Type B pancreatic cell (in vitro differentiated cells): ENCODE measurements around the gene PTPRT. TPM values are rescaled to one million over a fixed set of nuclear protein-coding genes. Genes with fewer than 3 reads are reported as not detected.

Experiments used
- DNase-seq: peaks from one replicate; pipeline ENCODE4 v3.0.0; 2021; ENCODE audit warnings: mixed read lengths; ENCODE audit not compliant: unreplicated experiment; ENCODE audit errors: extremely low spot score
- H3K27ac Mint-ChIP-seq: 2 replicates; pipeline ENCODE4 v1.8.0; 2021; ENCODE audit warnings: mild to moderate bottlenecking, mixed read lengths
- H3K27me3 Mint-ChIP-seq: 2 replicates; pipeline ENCODE4 v1.8.0; 2021; ENCODE audit warnings: mixed read lengths
- H3K36me3 Mint-ChIP-seq: 2 replicates; pipeline ENCODE4 v1.8.0; 2021; ENCODE audit warnings: mixed read lengths
- H3K4me1 Mint-ChIP-seq: one replicate; pipeline ENCODE4 v1.8.0; 2021; ENCODE audit warnings: mixed read lengths; ENCODE audit not compliant: unreplicated experiment
- H3K4me3 Mint-ChIP-seq: 2 replicates; pipeline ENCODE4 v1.8.0; 2021; ENCODE audit warnings: mild to moderate bottlenecking, mixed read lengths
- H3K9me3 Mint-ChIP-seq: 2 replicates; pipeline ENCODE4 v1.8.0; 2021; ENCODE audit warnings: mixed read lengths
- total RNA-seq: library from RNA; stranded (reverse); gene quantifications from 2 replicates; pipeline ENCODE4 v1.2.1, GENCODE V29; 2021; ENCODE audit warnings: low replicate concordance
- TF ChIP-seq, protein P1 (sequence below): fragments of 200-600 bp; sonication (generic); conservative IDR thresholded peaks from 2 replicates; pipeline ENCODE4 v1.5.0; 2021; ENCODE audit warnings: antibody characterized with exemption, mild to moderate bottlenecking

The PTPRT gene
- total RNA-seq, 1 donor from 2014 or later, result 7.0 TPM

DNA sequence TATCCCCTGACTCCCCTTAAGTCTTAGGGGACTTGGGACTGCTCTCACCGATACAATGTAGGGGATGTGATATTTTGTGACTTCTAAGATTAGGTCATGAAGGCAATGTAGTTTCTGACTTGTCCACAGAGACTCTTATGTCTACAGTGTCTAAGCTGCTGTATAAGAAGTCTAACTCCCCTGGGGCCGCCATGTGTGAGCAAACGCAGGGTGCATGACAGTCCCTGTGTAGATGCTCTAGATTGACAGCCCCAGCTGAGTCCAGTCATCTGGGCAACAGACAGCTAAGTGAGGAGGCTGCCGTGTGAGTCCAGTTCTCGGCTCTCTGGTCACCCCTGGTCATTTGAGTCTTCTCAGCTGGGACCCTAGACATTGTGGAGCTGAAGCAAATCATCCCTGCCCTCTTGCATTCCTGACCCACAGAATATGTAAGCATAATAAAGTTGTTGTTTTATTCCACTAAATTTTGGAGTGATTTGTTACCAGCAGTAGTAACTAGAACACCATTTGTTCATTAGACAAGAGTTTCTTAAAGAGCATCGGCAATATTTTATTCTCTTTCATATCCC lies 828.2 kb downstream of the PTPRT start:
- H3K27me3 Mint-ChIP-seq, result peaks cover 21% of the 10 kb centered on the region
- no peak overlapping the region for H3K27ac Mint-ChIP-seq
- no peak for DNase-seq
- no peaks in the 10 kb centered on the region for H3K9me3 Mint-ChIP-seq
- TF ChIP-seq, protein P1, sequence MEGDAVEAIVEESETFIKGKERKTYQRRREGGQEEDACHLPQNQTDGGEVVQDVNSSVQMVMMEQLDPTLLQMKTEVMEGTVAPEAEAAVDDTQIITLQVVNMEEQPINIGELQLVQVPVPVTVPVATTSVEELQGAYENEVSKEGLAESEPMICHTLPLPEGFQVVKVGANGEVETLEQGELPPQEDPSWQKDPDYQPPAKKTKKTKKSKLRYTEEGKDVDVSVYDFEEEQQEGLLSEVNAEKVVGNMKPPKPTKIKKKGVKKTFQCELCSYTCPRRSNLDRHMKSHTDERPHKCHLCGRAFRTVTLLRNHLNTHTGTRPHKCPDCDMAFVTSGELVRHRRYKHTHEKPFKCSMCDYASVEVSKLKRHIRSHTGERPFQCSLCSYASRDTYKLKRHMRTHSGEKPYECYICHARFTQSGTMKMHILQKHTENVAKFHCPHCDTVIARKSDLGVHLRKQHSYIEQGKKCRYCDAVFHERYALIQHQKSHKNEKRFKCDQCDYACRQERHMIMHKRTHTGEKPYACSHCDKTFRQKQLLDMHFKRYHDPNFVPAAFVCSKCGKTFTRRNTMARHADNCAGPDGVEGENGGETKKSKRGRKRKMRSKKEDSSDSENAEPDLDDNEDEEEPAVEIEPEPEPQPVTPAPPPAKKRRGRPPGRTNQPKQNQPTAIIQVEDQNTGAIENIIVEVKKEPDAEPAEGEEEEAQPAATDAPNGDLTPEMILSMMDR, result no peak
- no peaks in the 10 kb centered on the region for H3K4me1 Mint-ChIP-seq
- H3K36me3 Mint-ChIP-seq, result no peaks in the 10 kb centered on the region
- H3K4me3 Mint-ChIP-seq, result no peak overlapping the region

DNA sequence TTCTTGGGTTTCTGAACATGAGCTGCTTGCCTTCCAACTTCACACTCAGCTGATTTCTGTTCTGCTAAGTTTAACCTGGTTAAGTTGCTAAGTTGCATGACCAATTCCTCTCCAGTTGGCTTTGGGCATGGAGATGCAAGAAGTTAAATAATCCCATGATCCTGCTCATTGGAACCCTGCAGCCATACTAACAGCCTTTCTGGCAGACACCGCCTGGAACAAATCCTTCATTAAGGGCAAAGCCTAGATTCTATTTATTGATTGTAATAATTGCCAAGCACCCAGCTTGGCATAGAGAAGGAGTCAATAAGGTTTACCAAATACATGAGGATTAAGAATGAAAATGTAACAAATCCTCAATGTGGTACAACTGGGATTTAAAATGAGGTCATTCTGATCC lies 829.1 kb downstream of the PTPRT start:
- H3K4me3 Mint-ChIP-seq, result no peak overlapping the region
- TF ChIP-seq, protein P1, result no peak

DNA sequence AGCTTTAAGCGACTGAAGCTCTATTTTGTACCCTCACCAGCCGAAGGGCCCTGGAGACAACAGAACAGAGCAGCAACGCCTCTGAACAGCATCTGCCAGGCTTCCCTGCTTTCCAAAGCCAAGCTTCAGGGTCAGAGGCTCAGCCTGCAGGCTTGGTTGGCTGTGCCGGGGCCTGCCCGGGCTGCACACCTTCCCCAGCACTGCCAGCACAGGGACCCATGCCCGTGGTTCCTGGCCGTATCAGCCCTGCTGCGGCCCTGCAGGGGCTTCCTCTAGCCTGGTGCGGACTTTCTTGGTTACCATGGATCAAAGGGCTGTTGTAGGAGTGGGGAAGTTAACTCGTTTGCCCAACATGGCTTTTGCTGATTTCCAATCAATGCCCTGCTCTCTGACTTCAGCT lies 830.1 kb downstream of the PTPRT start:
- H3K27me3 Mint-ChIP-seq, result peaks cover 19% of the 10 kb centered on the region
- no peaks in the 10 kb centered on the region for H3K36me3 Mint-ChIP-seq
- TF ChIP-seq, protein P1, result no peak
- no peaks in the 10 kb centered on the region for H3K4me1 Mint-ChIP-seq
- no peak for DNase-seq
- H3K4me3 Mint-ChIP-seq, result no peak overlapping the region
- H3K9me3 Mint-ChIP-seq, result no peaks in the 10 kb centered on the region
- H3K27ac Mint-ChIP-seq, result no peak overlapping the region

More for the DNA sequence above, 829.1 kb downstream of the PTPRT start:
- Mint-ChIP-seq H3K27ac (no peak overlapping the region), H3K27me3 (peaks cover 16% of the 10 kb centered on the region), H3K36me3 (no peaks in the 10 kb centered on the region), H3K4me1 (no peaks in the 10 kb centered on the region), H3K9me3 (no peaks in the 10 kb centered on the region)
- no peak for DNase-seq

- H3K27ac Mint-ChIP-seq, result no peak overlapping the region
- H3K9me3 Mint-ChIP-seq, result no peaks in the 10 kb centered on the region
- no peak for DNase-seq
- H3K4me3 Mint-ChIP-seq, result no peak overlapping the region
- H3K27me3 Mint-ChIP-seq, result peaks cover 27% of the 10 kb centered on the region
- TF ChIP-seq, protein P1, result no peak
- H3K36me3 Mint-ChIP-seq, result no peaks in the 10 kb centered on the region
- no peaks in the 10 kb centered on the region for H3K4me1 Mint-ChIP-seq
These were observed 837.6 kb downstream of the PTPRT start for GRCh38 chr20:42352096-42352495.

- no peak for DNase-seq
- no peaks in the 10 kb centered on the region for H3K4me1 Mint-ChIP-seq
- peaks cover 8% of the 10 kb centered on the region for H3K9me3 Mint-ChIP-seq
- TF ChIP-seq, protein P1, result no peak
- H3K27ac Mint-ChIP-seq, result no peak overlapping the region
- peaks cover 32% of the 10 kb centered on the region for H3K27me3 Mint-ChIP-seq
- no peaks in the 10 kb centered on the region for H3K36me3 Mint-ChIP-seq
- no peak overlapping the region for H3K4me3 Mint-ChIP-seq
These were observed 839.2 kb downstream of the PTPRT start for GRCh38 chr20:42350521-42350920.
